Testis (tissue), 2 donors: ENCODE data around the gene RFT1.

Experiments used
- POLR2A ChIP-seq: fragments of 450-650 bp; IDR thresholded peaks from one replicate; pipeline ENCODE4 v1.6.1; 2017; ENCODE audit warnings: antibody characterized with exemption, mild to moderate bottlenecking, moderate library complexity
- TF ChIP-seq, protein P1 (sequence below), 3 experiments: fragments of 450-650 bp in 2 of 3; fragments of 200-600 bp in 1 of 3; sonication (generic) in 1 of 3; IDR thresholded peaks; one replicate each; pipeline ENCODE4 v1.5.1; 2016 to 2019; ENCODE audit warnings: antibody characterized with exemption in 3 of 3, mild to moderate bottlenecking in 2 of 3, moderate library complexity in 1 of 3

DNA sequence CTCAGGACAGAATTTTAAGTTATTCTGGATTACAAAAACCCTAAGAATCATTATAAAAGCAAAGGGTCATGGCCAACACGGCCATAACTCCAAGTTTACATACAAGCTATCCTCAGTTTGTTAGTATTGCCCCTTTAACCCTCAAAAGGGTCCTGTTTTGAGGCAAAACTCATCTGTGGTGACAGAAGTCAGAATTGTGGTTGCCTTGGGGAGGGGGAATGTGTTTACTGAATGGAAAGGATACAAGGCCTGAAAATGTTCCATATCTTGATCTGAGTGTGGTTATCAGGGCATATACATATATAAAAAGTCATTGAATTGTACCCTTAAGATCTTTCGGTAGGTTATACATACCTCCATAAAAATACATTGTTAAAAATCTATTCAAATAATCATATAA is 86.5 kb downstream of the RFT1 start:
- TF ChIP-seq, protein P1, sequence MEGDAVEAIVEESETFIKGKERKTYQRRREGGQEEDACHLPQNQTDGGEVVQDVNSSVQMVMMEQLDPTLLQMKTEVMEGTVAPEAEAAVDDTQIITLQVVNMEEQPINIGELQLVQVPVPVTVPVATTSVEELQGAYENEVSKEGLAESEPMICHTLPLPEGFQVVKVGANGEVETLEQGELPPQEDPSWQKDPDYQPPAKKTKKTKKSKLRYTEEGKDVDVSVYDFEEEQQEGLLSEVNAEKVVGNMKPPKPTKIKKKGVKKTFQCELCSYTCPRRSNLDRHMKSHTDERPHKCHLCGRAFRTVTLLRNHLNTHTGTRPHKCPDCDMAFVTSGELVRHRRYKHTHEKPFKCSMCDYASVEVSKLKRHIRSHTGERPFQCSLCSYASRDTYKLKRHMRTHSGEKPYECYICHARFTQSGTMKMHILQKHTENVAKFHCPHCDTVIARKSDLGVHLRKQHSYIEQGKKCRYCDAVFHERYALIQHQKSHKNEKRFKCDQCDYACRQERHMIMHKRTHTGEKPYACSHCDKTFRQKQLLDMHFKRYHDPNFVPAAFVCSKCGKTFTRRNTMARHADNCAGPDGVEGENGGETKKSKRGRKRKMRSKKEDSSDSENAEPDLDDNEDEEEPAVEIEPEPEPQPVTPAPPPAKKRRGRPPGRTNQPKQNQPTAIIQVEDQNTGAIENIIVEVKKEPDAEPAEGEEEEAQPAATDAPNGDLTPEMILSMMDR (IDR thresholded peaks at IDR 0.05) = no peak
- no peak for TF ChIP-seq POLR2A
